SK-N-SH (cell line): ENCODE data around the gene SMIM10L2A. TPM values are rescaled to one million over a fixed set of nuclear protein-coding genes. Genes with fewer than 3 reads are reported as not detected.
A peak's percentile ranks its signal among the peaks of the same experiment; 100 is the strongest.

Experiments used
- CTCF ChIA-PET: fragments of 300-600, 350-600 bp; formaldehyde crosslinking; extraction: SDS; loops from one replicate; lab custom pipeline; 2021; lab: Yijun Ruan, JAX
- POLR2A ChIA-PET: fragments of 350-600 bp; sonication (Branson Sonifier 250); formaldehyde crosslinking; extraction: SDS; loops from one replicate; lab custom pipeline; 2020; ENCODE audit warnings: antibody characterized with exemption, inconsistent platforms; lab: Yijun Ruan, JAX
- DNase-seq: peaks from one replicate; pipeline ENCODE4 v3.0.0; 2012
- H2AFZ ChIP-seq: fragments of 200-600 bp; sonication (generic); 2 replicates; pipeline ENCODE4 v1.8.1; 2016; ENCODE audit warnings: antibody characterized with exemption, mild to moderate bottlenecking, low read depth
- H3F3A ChIP-seq: fragments of 200-600 bp; sonication (generic); replicated peaks from 2 replicates; pipeline ENCODE3; 2016; ENCODE audit warnings: antibody characterized with exemption, mild to moderate bottlenecking; ENCODE audit not compliant: insufficient read depth
- H3K27ac ChIP-seq, 2 experiments: fragments of 200-500 bp in 1 of 2; fragments of 200-600 bp in 1 of 2; sonication (Bioruptor generic) in 1 of 2; sonication (generic), shearing (Covaris generic) in 1 of 2; 2 replicates each; pipeline versions ENCODE4 v1.5.1 to v1.6.1; 2014 to 2016; ENCODE audit warnings: low read depth in 2 of 2, inconsistent platforms in 1 of 2, low read length in 1 of 2, mild to moderate bottlenecking in 1 of 2, mixed read lengths in 1 of 2
- H3K27me3 ChIP-seq: fragments of 200-600 bp; sonication (generic), shearing (Covaris generic); 2 replicates; pipeline ENCODE4 v1.6.1; 2016; ENCODE audit warnings: mixed run types; ENCODE audit not compliant: insufficient read depth
- H3K36me3 ChIP-seq, 2 experiments: fragments of 200-500 bp in 1 of 2; fragments of 200-600 bp in 1 of 2; sonication (Bioruptor generic) in 1 of 2; sonication (generic) in 1 of 2; replicated peaks in 1 of 2; 2 replicates each; pipeline versions ENCODE3 to v1.5.1; 2014 to 2016; ENCODE audit warnings: low read length in 1 of 2, mild to moderate bottlenecking in 1 of 2; ENCODE audit not compliant: insufficient read depth in 2 of 2, control insufficient read depth in 1 of 2
- H3K4me1 ChIP-seq, 2 experiments: fragments of 200-500 bp in 1 of 2; fragments of 200-600 bp in 1 of 2; sonication (Bioruptor generic) in 1 of 2; sonication (generic), shearing (Covaris generic) in 1 of 2; 2 replicates each; pipeline versions ENCODE4 v1.5.1 to v1.6.1; 2014 to 2016; ENCODE audit warnings: low read depth in 1 of 2, low read length in 1 of 2, mixed run types in 1 of 2; ENCODE audit not compliant: insufficient read depth in 2 of 2, control insufficient read depth in 1 of 2
- H3K4me2 ChIP-seq: fragments of 200-600 bp; sonication (generic), shearing (Covaris generic); 2 replicates; pipeline ENCODE4 v1.6.1; 2017; ENCODE audit warnings: mixed run types
- H3K4me3 ChIP-seq, 2 experiments: fragments of 200-500 bp in 1 of 2; fragments of 200-600 bp in 1 of 2; sonication (Bioruptor generic) in 1 of 2; sonication (generic), shearing (Covaris generic) in 1 of 2; 2 replicates each; pipeline versions ENCODE4 v1.5.1 to v1.8.1; 2014 to 2016; ENCODE audit warnings: low read depth in 2 of 2, inconsistent platforms in 1 of 2, low read length in 1 of 2, mild to moderate bottlenecking in 1 of 2, mixed read lengths in 1 of 2, moderate library complexity in 1 of 2
- H3K79me2 ChIP-seq: fragments of 200-600 bp; sonication (generic); 2 replicates; pipeline ENCODE4 v1.8.1; 2017; ENCODE audit warnings: mild to moderate bottlenecking; ENCODE audit not compliant: insufficient read depth
- H3K9ac ChIP-seq: fragments of 200-600 bp; sonication (generic); 2 replicates; pipeline ENCODE4 v1.6.1; 2017; ENCODE audit warnings: mixed run types
- H3K9me2 ChIP-seq: fragments of 200-600 bp; sonication (generic); 2 replicates; pipeline ENCODE4 v1.6.1; 2017; ENCODE audit warnings: mixed run types
- H3K9me3 ChIP-seq: fragments of 200-600 bp; sonication (generic); 2 replicates; pipeline ENCODE4 v1.6.1; 2017; ENCODE audit warnings: mixed run types, mild to moderate bottlenecking, moderate library complexity
- H4K20me1 ChIP-seq: fragments of 200-600 bp; sonication (generic); 2 replicates; pipeline ENCODE4 v1.6.1; 2017; ENCODE audit warnings: mild to moderate bottlenecking, mixed run types; ENCODE audit not compliant: insufficient read depth
- CHD2 ChIP-seq: fragments of 150-350 bp; IDR thresholded peaks from 2 replicates; pipeline ENCODE4 v1.6.1; 2018; ENCODE audit warnings: low read length; ENCODE audit not compliant: partially characterized antibody
- ELF1 ChIP-seq: IDR thresholded peaks from 2 replicates; pipeline ENCODE4 v1.4.0; 2012
- EZH2phosphoT487 ChIP-seq: fragments of 200-600 bp; sonication (generic); IDR thresholded peaks from 2 replicates; pipeline ENCODE4 v1.6.1; 2017; ENCODE audit warnings: low read depth, mixed run types, mild to moderate bottlenecking, antibody characterized with exemption, moderate library complexity, borderline replicate concordance
- GABPA ChIP-seq: IDR thresholded peaks from 2 replicates; pipeline ENCODE4 v1.4.0; 2012; ENCODE audit warnings: low read depth, mild to moderate bottlenecking
- GATA2 ChIP-seq: sonication (generic); formaldehyde crosslinking; IDR thresholded peaks from 2 replicates; pipeline ENCODE4 v1.5.0; 2020; ENCODE audit warnings: mild to moderate bottlenecking, missing genetic modification reagents
- JUND ChIP-seq: IDR thresholded peaks from 2 replicates; pipeline ENCODE4 v1.4.0; 2012
- MEF2A ChIP-seq: IDR thresholded peaks from 2 replicates; pipeline ENCODE4 v1.4.0; 2012; ENCODE audit warnings: low read depth, borderline replicate concordance
- MXI1 ChIP-seq: IDR thresholded peaks from 2 replicates; pipeline ENCODE4 v1.6.1; 2012; ENCODE audit warnings: mild to moderate bottlenecking, low read depth, low read length, improper control_type of control experiment
- POLR2AphosphoS5 ChIP-seq: IDR thresholded peaks from 2 replicates; pipeline ENCODE4 v1.6.1; 2012; ENCODE audit warnings: low read depth, low read length
- RCOR1 ChIP-seq: fragments of 150-350 bp; IDR thresholded peaks from 2 replicates; pipeline ENCODE4 v1.6.1; 2017; ENCODE audit warnings: antibody characterized with exemption, low read length
- REST ChIP-seq: IDR thresholded peaks from 2 replicates; pipeline ENCODE4 v1.6.1; 2012; ENCODE audit warnings: mild to moderate bottlenecking, low read depth, low read length, moderate library complexity
- RXRA ChIP-seq: IDR thresholded peaks from 2 replicates; pipeline ENCODE4 v1.4.0; 2012; ENCODE audit warnings: low read depth, mild to moderate bottlenecking, borderline replicate concordance
- SIN3A ChIP-seq: IDR thresholded peaks from 2 replicates; pipeline ENCODE4 v1.6.1; 2012; ENCODE audit warnings: low read depth, mild to moderate bottlenecking, low read length, moderate library complexity, borderline replicate concordance
- SMC3 ChIP-seq: IDR thresholded peaks from 2 replicates; pipeline ENCODE4 v1.6.1; 2012; ENCODE audit warnings: low read depth, low read length, improper control_type of control experiment
- TEAD4 ChIP-seq: IDR thresholded peaks from 2 replicates; pipeline ENCODE4 v1.4.0; 2012; ENCODE audit warnings: mild to moderate bottlenecking, borderline replicate concordance; ENCODE audit not compliant: insufficient read depth
- YY1 ChIP-seq: IDR thresholded peaks from 2 replicates; pipeline ENCODE4 v1.4.0; 2012; ENCODE audit warnings: low read depth, mild to moderate bottlenecking
- WGBS: methylation state at CpG from one replicate; pipeline ENCODE4 v1.1.6; 2017; ENCODE audit warnings: low lambda C conversion rate; 5-methylcytosine and 5-hydroxymethylcytosine counted together
- polyA plus RNA-seq, 3 experiments: library from polyadenylated mRNA; depleted of rRNA; stranded (reverse); fragments of >200 nt; gene quantifications; 2 replicates each; pipeline ENCODE4 v1.2.3, GENCODE V29; 2012
- TF ChIP-seq, protein P1 (sequence below): IDR thresholded peaks from 2 replicates; pipeline ENCODE4 v1.4.0; 2012; ENCODE audit warnings: low read depth, borderline replicate concordance
- TF ChIP-seq, protein P2 (sequence below): IDR thresholded peaks from 2 replicates; pipeline ENCODE4 v1.4.0; 2012; ENCODE audit warnings: low read depth, borderline replicate concordance
- TF ChIP-seq, protein P3 (sequence below): IDR thresholded peaks from 2 replicates; pipeline ENCODE4; 2012

The SMIM10L2A gene
- 0.08 and 0.15 TPM in 2 replicates for polyA plus RNA-seq (2012; rRNA removed)
- 0.12 and 0.13 TPM in 2 replicates for polyA plus RNA-seq (2012; cell fraction: cytosol; rRNA removed)
- 0.32 and 0.37 TPM in 2 replicates for polyA plus RNA-seq (2012; cell fraction: nucleus; rRNA removed)

DNA sequence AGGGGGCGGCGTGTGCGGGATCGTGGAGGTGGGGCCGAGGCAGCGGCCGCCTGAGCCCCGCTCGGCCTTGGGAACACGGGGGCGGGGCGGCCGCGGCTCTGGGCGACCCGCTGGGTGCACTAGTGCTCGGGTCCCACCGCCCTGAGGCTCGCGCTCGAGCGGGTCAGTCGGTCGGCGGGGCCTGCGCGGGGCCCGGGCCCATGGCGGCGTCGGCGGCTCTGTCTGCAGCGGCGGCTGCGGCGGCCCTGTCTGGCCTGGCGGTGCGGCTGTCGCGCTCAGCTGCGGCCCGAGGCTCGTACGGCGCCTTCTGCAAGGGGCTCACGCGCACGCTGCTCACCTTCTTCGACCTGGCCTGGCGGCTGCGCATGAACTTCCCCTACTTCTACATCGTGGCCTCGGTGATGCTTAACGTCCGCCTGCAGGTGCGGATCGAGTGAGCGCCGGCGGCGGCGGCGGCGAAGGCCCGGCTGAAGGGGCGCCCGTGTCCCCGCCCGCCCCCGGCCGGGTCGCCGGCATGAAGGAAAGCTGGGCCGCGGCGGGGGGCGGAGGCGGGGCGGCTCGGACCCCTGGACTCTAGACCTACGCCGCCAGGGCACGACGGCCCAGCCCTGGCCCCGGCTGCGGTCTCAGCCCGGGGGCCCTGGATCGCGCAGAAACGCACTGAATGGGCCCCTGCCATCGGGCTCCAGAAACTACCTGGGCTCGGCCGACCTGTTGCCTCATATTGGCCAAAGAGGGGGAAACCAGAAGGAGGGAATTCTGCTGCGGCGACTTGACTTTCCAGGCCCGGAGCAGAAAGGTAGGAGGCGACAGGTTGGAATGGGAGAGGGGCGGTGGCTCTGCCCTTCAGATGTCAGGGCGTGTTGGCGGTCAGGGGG is at the start of gene SMIM10L2A:
Gene SMIM10L2A, plus strand, starts transcription at position 13 of the 878 bp plus-strand sequence. Its CDS starts 188 bp downstream, at position 201.
- 36% methylated on average over 24 of the region's 100 CpGs for WGBS
- H3F3A ChIP-seq = no peaks in the 10 kb centered on the region
- H3K9me3 ChIP-seq = no peaks in the 10 kb centered on the region
- H3K79me2 ChIP-seq = no peaks in the 10 kb centered on the region
- no peak for TF ChIP-seq EZH2phosphoT487
- TF ChIP-seq, protein P1, sequence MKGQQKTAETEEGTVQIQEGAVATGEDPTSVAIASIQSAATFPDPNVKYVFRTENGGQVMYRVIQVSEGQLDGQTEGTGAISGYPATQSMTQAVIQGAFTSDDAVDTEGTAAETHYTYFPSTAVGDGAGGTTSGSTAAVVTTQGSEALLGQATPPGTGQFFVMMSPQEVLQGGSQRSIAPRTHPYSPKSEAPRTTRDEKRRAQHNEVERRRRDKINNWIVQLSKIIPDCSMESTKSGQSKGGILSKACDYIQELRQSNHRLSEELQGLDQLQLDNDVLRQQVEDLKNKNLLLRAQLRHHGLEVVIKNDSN = no peak
- TF ChIP-seq MEF2A = no peak
- TF ChIP-seq RCOR1 = no peak
- TF ChIP-seq SMC3 = no peak
- no peak for TF ChIP-seq CHD2
- TF ChIP-seq, protein P2, sequence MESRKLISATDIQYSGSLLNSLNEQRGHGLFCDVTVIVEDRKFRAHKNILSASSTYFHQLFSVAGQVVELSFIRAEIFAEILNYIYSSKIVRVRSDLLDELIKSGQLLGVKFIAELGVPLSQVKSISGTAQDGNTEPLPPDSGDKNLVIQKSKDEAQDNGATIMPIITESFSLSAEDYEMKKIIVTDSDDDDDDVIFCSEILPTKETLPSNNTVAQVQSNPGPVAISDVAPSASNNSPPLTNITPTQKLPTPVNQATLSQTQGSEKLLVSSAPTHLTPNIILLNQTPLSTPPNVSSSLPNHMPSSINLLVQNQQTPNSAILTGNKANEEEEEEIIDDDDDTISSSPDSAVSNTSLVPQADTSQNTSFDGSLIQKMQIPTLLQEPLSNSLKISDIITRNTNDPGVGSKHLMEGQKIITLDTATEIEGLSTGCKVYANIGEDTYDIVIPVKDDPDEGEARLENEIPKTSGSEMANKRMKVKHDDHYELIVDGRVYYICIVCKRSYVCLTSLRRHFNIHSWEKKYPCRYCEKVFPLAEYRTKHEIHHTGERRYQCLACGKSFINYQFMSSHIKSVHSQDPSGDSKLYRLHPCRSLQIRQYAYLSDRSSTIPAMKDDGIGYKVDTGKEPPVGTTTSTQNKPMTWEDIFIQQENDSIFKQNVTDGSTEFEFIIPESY = no peak
- no peak for TF ChIP-seq ELF1
- TF ChIP-seq GABPA = no peak
- TF ChIP-seq REST = no peak
- no peak for TF ChIP-seq MXI1
- TF ChIP-seq TEAD4 = no peak
- TF ChIP-seq, protein P3, sequence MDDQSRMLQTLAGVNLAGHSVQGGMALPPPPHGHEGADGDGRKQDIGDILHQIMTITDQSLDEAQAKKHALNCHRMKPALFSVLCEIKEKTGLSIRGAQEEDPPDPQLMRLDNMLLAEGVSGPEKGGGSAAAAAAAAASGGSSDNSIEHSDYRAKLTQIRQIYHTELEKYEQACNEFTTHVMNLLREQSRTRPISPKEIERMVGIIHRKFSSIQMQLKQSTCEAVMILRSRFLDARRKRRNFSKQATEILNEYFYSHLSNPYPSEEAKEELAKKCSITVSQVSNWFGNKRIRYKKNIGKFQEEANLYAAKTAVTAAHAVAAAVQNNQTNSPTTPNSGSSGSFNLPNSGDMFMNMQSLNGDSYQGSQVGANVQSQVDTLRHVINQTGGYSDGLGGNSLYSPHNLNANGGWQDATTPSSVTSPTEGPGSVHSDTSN = no peak
- TF ChIP-seq SIN3A = no peak
- no peak for TF ChIP-seq RXRA
- no peak for TF ChIP-seq GATA2 (CRISPR knock-in tag)
- no peak for TF ChIP-seq POLR2AphosphoS5
- no peak for TF ChIP-seq YY1
- TF ChIP-seq JUND = no peak
- TF ChIP-seq, all 33 proteins: peak for 0
- H3K27me3 ChIP-seq = peaks cover 4% of the 10 kb centered on the region; the same call in 1 of the 2 replicates
- no peak within 1 kb of the TSS for H2AFZ ChIP-seq
- POLR2A ChIA-PET = no interaction called here
- H3K4me1 ChIP-seq = no peaks in the 10 kb centered on the region; a peak in 1 of 4 replicates
- H3K36me3 ChIP-seq = no peaks in the 10 kb centered on the region
- H3K27ac ChIP-seq = no peak within 1 kb of the TSS
- H3K9ac ChIP-seq = no peak within 1 kb of the TSS
- peak; percentile 48 for DNase-seq
- CTCF ChIA-PET = no interaction called here
- H3K4me3 ChIP-seq = peak within 1 kb of the TSS; percentile 32 to 45; a peak in 3 of 4 replicates
- H3K9me2 ChIP-seq = no peaks in the 10 kb centered on the region
- no peak within 1 kb of the TSS for H3K4me2 ChIP-seq
- H4K20me1 ChIP-seq = no peaks in the 10 kb centered on the region
